SK-N-SH (cell line): ENCODE results near the gene NLRC5. TPM values are rescaled to one million over a fixed set of nuclear protein-coding genes. Genes with fewer than 3 reads are reported as not detected.

Experiments used
- CTCF ChIA-PET: fragments of 300-600, 350-600 bp; formaldehyde crosslinking; extraction: SDS; loops from one replicate; lab custom pipeline; 2021; lab: Yijun Ruan, JAX
- POLR2A ChIA-PET: fragments of 350-600 bp; sonication (Branson Sonifier 250); formaldehyde crosslinking; extraction: SDS; loops from one replicate; lab custom pipeline; 2020; ENCODE audit warnings: antibody characterized with exemption, inconsistent platforms; lab: Yijun Ruan, JAX
- DNase-seq: peaks from one replicate; pipeline ENCODE4 v3.0.0; 2012
- H2AFZ ChIP-seq: fragments of 200-600 bp; sonication (generic); 2 replicates; pipeline ENCODE4 v1.8.1; 2016; ENCODE audit warnings: antibody characterized with exemption, mild to moderate bottlenecking, low read depth
- H3F3A ChIP-seq: fragments of 200-600 bp; sonication (generic); replicated peaks from 2 replicates; pipeline ENCODE3; 2016; ENCODE audit warnings: antibody characterized with exemption, mild to moderate bottlenecking; ENCODE audit not compliant: insufficient read depth
- H3K27ac ChIP-seq, 2 experiments: fragments of 200-500 bp in 1 of 2; fragments of 200-600 bp in 1 of 2; sonication (Bioruptor generic) in 1 of 2; sonication (generic), shearing (Covaris generic) in 1 of 2; 2 replicates each; pipeline versions ENCODE4 v1.5.1 to v1.6.1; 2014 to 2016; ENCODE audit warnings: low read depth in 2 of 2, inconsistent platforms in 1 of 2, low read length in 1 of 2, mild to moderate bottlenecking in 1 of 2, mixed read lengths in 1 of 2
- H3K27me3 ChIP-seq: fragments of 200-600 bp; sonication (generic), shearing (Covaris generic); 2 replicates; pipeline ENCODE4 v1.6.1; 2016; ENCODE audit warnings: mixed run types; ENCODE audit not compliant: insufficient read depth
- H3K36me3 ChIP-seq, 2 experiments: fragments of 200-500 bp in 1 of 2; fragments of 200-600 bp in 1 of 2; sonication (Bioruptor generic) in 1 of 2; sonication (generic) in 1 of 2; replicated peaks in 1 of 2; 2 replicates each; pipeline versions ENCODE3 to v1.5.1; 2014 to 2016; ENCODE audit warnings: low read length in 1 of 2, mild to moderate bottlenecking in 1 of 2; ENCODE audit not compliant: insufficient read depth in 2 of 2, control insufficient read depth in 1 of 2
- H3K4me1 ChIP-seq, 2 experiments: fragments of 200-500 bp in 1 of 2; fragments of 200-600 bp in 1 of 2; sonication (Bioruptor generic) in 1 of 2; sonication (generic), shearing (Covaris generic) in 1 of 2; 2 replicates each; pipeline versions ENCODE4 v1.5.1 to v1.6.1; 2014 to 2016; ENCODE audit warnings: low read depth in 1 of 2, low read length in 1 of 2, mixed run types in 1 of 2; ENCODE audit not compliant: insufficient read depth in 2 of 2, control insufficient read depth in 1 of 2
- H3K4me2 ChIP-seq: fragments of 200-600 bp; sonication (generic), shearing (Covaris generic); 2 replicates; pipeline ENCODE4 v1.6.1; 2017; ENCODE audit warnings: mixed run types
- H3K4me3 ChIP-seq, 2 experiments: fragments of 200-500 bp in 1 of 2; fragments of 200-600 bp in 1 of 2; sonication (Bioruptor generic) in 1 of 2; sonication (generic), shearing (Covaris generic) in 1 of 2; 2 replicates each; pipeline versions ENCODE4 v1.5.1 to v1.8.1; 2014 to 2016; ENCODE audit warnings: low read depth in 2 of 2, inconsistent platforms in 1 of 2, low read length in 1 of 2, mild to moderate bottlenecking in 1 of 2, mixed read lengths in 1 of 2, moderate library complexity in 1 of 2
- H3K79me2 ChIP-seq: fragments of 200-600 bp; sonication (generic); 2 replicates; pipeline ENCODE4 v1.8.1; 2017; ENCODE audit warnings: mild to moderate bottlenecking; ENCODE audit not compliant: insufficient read depth
- H3K9ac ChIP-seq: fragments of 200-600 bp; sonication (generic); 2 replicates; pipeline ENCODE4 v1.6.1; 2017; ENCODE audit warnings: mixed run types
- H3K9me2 ChIP-seq: fragments of 200-600 bp; sonication (generic); 2 replicates; pipeline ENCODE4 v1.6.1; 2017; ENCODE audit warnings: mixed run types
- H3K9me3 ChIP-seq: fragments of 200-600 bp; sonication (generic); 2 replicates; pipeline ENCODE4 v1.6.1; 2017; ENCODE audit warnings: mixed run types, mild to moderate bottlenecking, moderate library complexity
- H4K20me1 ChIP-seq: fragments of 200-600 bp; sonication (generic); 2 replicates; pipeline ENCODE4 v1.6.1; 2017; ENCODE audit warnings: mild to moderate bottlenecking, mixed run types; ENCODE audit not compliant: insufficient read depth
- CHD2 ChIP-seq: fragments of 150-350 bp; IDR thresholded peaks from 2 replicates; pipeline ENCODE4 v1.6.1; 2018; ENCODE audit warnings: low read length; ENCODE audit not compliant: partially characterized antibody
- FOSL2 ChIP-seq: IDR thresholded peaks from 2 replicates; pipeline ENCODE4 v1.4.0; 2012; ENCODE audit warnings: low read depth, mild to moderate bottlenecking, moderate library complexity, borderline replicate concordance
- GABPA ChIP-seq: IDR thresholded peaks from 2 replicates; pipeline ENCODE4 v1.4.0; 2012; ENCODE audit warnings: low read depth, mild to moderate bottlenecking
- MAX ChIP-seq: IDR thresholded peaks from 2 replicates; pipeline ENCODE4 v1.4.0; 2012; ENCODE audit warnings: low read depth
- MEF2A ChIP-seq: IDR thresholded peaks from 2 replicates; pipeline ENCODE4 v1.4.0; 2012; ENCODE audit warnings: low read depth, borderline replicate concordance
- NRF1 ChIP-seq: IDR thresholded peaks from 2 replicates; pipeline ENCODE4 v1.6.1; 2012; ENCODE audit warnings: low read depth, mild to moderate bottlenecking, low read length
- PBX3 ChIP-seq: IDR thresholded peaks from 2 replicates; pipeline ENCODE4; 2012
- RAD21 ChIP-seq: IDR thresholded peaks from 2 replicates; pipeline ENCODE4 v1.6.1; 2012; ENCODE audit warnings: mild to moderate bottlenecking, low read length
- USF2 ChIP-seq: fragments of 150-350 bp; IDR thresholded peaks from 2 replicates; pipeline ENCODE4 v1.6.1; 2017; ENCODE audit warnings: antibody characterized with exemption, low read length, low read depth, borderline replicate concordance
- WGBS: methylation state at CpG from one replicate; pipeline ENCODE4 v1.1.6; 2017; ENCODE audit warnings: low lambda C conversion rate; 5-methylcytosine and 5-hydroxymethylcytosine counted together
- polyA plus RNA-seq, 3 experiments: library from polyadenylated mRNA; depleted of rRNA; stranded (reverse); fragments of >200 nt; gene quantifications; 2 replicates each; pipeline ENCODE4 v1.2.3, GENCODE V29; 2012

The NLRC5 gene
- polyA plus RNA-seq, 1 of the 3 experiments (the other 2 are of a cell fraction), result 6.5 TPM

GRCh38 chr16:57089406-57089805, 100.0 kb downstream of the NLRC5 start (continued):
- no peak for TF ChIP-seq GABPA
- TF ChIP-seq MEF2A, result no peak
- TF ChIP-seq MAX, result no peak
- no peak for TF ChIP-seq CHD2
- TF ChIP-seq RAD21, result no peak

- no peaks in the 10 kb centered on the region for H3K36me3 ChIP-seq
- CTCF ChIA-PET, result interaction anchor here (0.6 to 3.6 kb wide), 11 partner anchors 12 to 429 kb away, joined by 3 to 67 read pairs (median 7); no protein-coding TSS in a partner anchor
- peaks cover 18% of the 10 kb centered on the region; the same call in 1 of the 2 replicates for H3K79me2 ChIP-seq
- WGBS, result 15% methylated on average over 18 of the region's 24 CpGs
- peak overlapping the region; percentile 97 for H2AFZ ChIP-seq
- POLR2A ChIA-PET, result interaction anchor here (3.0 kb wide), 1 partner anchor 11 kb away, joined by 15 read pairs; no protein-coding TSS in a partner anchor
- peak; percentile 64 for DNase-seq
- H3K4me3 ChIP-seq, result peak overlapping the region; percentile 75 to 81
- peak overlapping the region; percentile 100 for H3K4me2 ChIP-seq
- TF ChIP-seq PBX3 (peak; percentile 34; the same call in 1 of the 2 replicates), USF2 (no peak), FOSL2 (peak; percentile 4; the same call in 1 of the 2 replicates), NRF1 (no peak)
- H3K27me3 ChIP-seq, result no peaks in the 10 kb centered on the region
- peaks cover 12 to 25% of the 10 kb centered on the region in 2 experiments; a peak in 1 of 4 replicates for H3K4me1 ChIP-seq
- H3K27ac ChIP-seq, result peak overlapping the region in 1 of 2 experiments; percentile 51; a peak in 1 of 4 replicates
- no peaks in the 10 kb centered on the region for H3K9me3 ChIP-seq
- H4K20me1 ChIP-seq, result 0 out of 2 replicates have a peak, but pooled peaks cover 6% of the 10 kb centered on the region
- peak overlapping the region; percentile 85 for H3K9ac ChIP-seq
- peaks cover 4% of the 10 kb centered on the region for H3F3A ChIP-seq
- no peaks in the 10 kb centered on the region for H3K9me2 ChIP-seq
Observed at GRCh38 chr16:57091200-57091974, 102.0 kb downstream of the NLRC5 start.
